ENCODE results near the gene NFIC.

Gene NFIC

GRCh38 chr19:3357992-3358688, 8.2 kb upstream of the NFIC start:
- H3K4me3 ChIP-seq (ENCODE audit: low read depth, low read length) = peak overlapping the region; percentile 61
- no peak for DNase-seq (ENCODE audit: low read depth)

DNA sequence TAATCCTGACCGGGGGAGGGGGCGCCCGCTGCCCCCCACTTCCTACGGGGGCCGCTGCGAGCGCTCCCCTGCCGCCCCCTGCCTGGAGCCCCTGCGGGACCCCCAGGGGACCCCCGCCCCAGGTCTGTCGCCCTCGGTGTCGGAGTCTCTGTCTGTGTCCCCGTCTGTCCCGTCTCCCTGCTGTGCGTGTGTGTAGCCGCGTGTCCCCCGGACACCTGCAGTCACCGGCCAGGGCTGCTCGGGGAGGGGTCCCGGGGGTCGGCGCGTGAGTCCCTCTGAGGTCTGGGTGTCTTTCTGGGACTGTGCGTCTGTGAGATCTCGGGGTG, 7.7 kb upstream of the NFIC start:
- peak overlapping the region; percentile 61 for H3K4me3 ChIP-seq (ENCODE audit: low read depth, low read length)

GRCh38 chr19:3359015-3359918, 7.1 kb upstream of the NFIC start:
- H3K4me3 ChIP-seq (ENCODE audit: low read depth, low read length) = peak overlapping the region; percentile 68
- no peak for DNase-seq (ENCODE audit: low read depth)

More for the DNA sequence above, 7.7 kb upstream of the NFIC start:
- no peak for DNase-seq (ENCODE audit: low read depth)

DNA sequence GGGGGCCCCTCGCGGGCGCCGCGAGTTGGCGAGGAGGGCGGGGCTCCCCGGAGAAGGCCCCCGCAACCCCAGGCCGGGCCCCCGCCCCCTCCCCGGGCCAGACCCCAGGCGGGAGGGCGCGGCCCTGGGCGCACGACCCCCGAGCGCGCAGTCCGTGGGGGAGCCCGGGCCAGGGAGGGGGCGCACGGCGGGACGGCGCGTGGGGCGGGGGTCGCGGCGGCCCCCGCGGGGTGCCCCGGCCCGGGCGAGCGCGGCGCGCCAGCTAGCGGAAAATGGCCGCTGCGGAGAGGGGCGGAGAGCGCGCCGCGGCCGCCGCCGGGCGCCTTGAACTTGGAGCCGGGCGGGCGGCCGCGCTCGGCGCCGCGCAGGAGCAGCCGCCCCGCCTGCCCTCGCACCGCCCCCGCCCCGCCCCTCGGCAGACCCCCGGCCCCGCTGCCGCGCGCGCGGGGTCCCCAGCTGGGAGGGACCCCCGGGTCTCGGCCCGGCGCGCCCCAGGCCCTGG, 6.4 kb upstream of the NFIC start:
- no peak for DNase-seq (ENCODE audit: low read depth)
- peak overlapping the region; percentile 77 for H3K4me3 ChIP-seq (ENCODE audit: low read depth, low read length)

DNA sequence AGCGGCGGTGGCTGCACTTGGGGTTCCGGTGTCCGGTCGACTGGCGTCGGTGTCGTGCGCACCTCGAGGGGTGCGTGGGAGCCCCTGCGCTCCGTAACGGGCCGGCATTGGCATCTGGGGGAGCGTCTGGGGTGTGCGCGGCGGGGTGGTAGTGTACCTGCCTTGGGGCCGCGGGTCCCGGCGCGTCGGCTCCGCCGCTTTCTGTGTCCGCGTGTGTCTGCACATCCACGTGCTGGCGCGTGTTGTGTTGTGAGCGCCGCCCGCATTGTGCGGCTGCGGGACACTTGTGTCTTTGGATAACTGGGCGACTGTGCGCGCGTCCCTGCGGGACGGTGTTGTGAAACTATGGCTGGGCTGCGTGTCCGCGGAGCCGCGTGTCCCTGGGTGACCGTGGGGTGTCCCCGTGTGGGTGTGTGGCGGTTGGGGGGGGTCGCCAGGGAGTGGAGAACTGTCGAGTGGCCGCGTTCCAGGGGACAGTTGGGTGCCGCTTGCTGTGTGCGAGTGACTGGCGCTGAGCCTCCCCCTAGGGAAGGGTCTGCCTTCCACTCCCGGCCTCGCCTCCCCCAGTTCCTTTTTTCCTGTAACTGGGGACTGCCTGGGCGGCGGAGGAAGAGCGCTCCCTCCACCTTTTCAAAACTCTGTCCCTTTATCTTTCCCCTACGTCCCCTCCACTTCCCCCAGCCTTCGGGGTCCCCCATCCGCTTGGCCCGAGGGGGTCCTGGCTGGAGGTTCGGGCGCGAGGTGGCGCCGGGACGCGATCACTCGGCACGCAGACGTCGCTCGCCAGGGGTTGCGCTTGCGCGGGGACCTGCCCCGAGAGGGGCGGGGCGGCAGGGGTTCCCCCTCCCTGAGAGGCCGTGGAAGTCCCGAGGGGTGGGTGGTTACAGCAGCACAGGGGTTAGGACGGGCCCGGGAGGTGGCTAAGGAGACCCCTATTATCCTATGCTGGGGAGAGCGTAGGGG, 5.7 kb upstream of the NFIC start:
- H3K4me3 ChIP-seq (ENCODE audit: low read depth, low read length) = peak overlapping the region; percentile 77
- DNase-seq (ENCODE audit: low read depth) = no peak

DNA sequence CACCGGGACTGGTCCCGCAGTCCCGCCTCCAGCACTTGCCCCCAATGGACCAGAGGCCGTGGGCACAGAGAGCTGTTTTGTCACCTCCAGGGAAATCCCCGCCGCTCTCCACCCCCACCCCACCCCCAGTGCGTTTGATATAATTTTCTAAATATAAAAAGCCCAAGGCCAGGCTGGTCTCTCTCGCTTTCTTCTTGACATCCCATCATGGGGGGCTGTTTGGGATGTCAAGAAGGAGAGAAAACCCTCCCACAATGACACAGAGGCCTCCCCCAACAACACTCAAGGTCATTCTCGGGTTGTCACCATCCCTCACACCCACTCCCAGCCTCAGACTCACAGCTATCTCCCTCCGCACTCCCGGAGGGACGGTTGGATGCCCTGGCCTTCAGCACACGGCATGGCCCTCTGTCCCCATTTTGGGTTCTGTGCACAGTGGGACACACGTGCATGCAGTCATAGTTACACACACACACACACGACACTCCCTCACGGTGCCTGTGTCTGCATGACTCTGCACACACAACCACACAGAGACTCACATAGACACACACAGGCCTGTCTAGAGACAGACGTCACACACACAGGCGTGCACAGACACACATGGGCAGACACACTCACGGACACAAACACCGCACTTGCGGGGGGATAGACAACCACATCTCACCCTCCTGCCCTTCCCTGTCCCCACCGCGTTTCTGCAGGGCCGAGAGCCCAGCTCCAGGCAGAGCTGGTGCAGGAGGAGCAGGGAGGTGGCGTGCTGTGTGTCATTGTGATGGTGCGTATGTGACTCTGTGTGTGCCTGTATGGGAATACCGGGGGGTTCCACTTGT, 4.8 kb upstream of the NFIC start:
- H3K4me3 ChIP-seq (ENCODE audit: low read depth, low read length) = peak overlapping the region; percentile 77
- no peak for DNase-seq (ENCODE audit: low read depth)

DNA sequence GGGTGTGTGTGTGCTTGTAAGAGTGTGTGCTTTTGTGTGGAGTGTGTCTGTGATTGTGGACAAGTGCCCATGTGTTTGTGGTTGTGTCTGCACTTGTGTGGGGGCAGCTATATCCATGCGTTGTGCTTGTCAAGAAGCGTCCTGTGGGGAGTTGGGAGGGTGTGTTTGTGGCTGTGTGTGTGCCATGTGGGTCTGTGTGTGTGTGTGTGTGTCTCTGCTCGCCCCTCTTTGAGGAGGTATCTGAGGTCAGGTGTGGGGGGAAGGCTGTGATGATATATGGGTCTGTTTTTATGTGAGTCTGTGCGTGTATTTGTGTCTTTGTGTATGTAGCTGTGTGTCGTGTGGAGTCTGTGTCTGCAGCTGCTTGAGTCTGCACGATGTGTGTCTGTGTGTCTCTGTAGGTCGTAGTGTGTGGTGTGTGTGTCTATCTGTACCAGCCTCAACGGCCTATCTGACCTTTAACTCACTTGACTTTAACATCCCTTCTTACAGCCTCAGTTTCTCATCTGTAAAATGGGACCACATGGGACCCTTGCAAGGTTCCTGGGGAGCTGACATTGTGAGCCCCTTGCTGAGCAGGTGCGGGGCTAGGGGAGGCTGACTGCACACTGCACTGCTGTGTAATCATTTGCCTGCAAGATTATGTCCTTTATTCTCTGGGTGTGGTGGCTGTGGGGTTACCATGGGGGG, 4.0 kb upstream of the NFIC start:
- DNase-seq (ENCODE audit: low read depth) = no peak
- no peak overlapping the region for H3K4me3 ChIP-seq (ENCODE audit: low read depth, low read length)

DNA sequence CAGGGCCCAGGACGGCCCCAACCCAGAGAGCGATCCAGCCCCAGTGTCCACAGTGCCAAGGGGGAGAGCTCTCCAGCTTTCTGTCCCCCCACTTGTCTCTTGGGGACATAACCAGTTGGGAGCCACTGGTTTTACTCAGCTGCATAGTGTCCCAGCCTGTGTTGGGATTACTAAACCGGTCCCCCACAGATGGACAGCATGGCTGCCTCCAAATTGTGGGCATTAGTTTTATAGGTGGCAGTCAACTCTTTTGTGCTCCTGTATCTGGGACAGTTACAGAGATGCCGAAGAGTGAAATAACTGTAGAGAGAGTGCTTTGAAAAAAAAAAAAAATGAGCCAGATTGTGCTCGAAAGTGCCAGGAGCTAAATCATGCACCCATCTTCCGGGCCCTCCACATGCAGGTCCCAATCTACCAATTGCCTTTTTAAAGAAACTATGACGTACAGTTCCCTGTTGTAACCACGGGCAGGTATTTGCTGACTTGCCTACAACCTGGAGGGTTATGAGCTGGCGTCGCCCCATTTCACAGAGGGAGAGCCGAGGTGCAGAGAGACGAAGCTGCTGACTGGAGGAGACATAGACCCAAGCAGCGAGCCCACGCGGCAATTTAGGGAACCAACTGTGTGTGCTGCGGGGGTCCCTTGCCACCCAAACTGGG, 2.4 kb upstream of the NFIC start:
- H3K4me3 ChIP-seq (ENCODE audit: low read depth, low read length) = no peak overlapping the region
- no peak for DNase-seq (ENCODE audit: low read depth)

- DNase-seq (ENCODE audit: low read depth) = no peak
- no peak overlapping the region for H3K4me3 ChIP-seq (ENCODE audit: low read depth, low read length)
Measured at GRCh38 chr19:3364501-3364858, 1.9 kb upstream of the NFIC start.

DNA sequence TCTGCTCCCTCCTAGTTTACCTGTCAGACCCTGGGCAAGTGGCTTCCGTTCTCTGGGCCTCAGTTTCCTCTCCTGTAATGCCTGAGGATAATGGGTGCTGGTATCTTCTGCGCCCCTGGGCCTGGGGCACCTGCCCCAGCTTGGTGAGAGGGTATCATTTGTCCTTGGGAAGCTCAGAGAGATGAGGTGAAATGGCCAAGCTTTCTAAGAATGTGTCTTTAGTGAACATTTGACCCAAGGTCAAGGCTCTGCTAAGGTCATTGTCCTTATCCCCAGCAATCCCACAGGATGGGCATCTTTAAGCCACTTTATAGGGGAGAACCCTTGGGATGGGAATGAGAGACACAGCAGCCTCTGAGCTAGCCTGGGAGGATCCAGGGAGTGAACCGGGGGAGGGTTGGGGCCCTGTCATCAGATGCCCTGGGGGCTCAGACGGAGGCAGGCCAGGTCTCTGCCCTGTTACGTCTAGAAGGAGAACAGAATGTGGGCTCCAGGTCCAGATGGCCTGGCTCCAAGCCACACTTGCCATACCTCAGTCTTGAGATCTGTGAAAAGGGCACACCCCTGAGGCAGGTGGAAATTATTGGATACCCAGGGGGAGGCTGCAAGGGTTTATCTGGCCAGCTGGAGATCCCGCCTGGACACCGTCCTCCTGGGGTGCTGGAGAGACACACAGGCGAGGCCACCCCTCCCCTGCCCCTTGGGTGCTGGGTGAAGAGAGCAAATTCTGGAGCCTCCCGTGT, 1.1 kb upstream of the NFIC start:
- DNase-seq (ENCODE audit: low read depth) = no peak
- peak overlapping the region; percentile 89 for H3K4me3 ChIP-seq (ENCODE audit: low read depth, low read length)

DNA sequence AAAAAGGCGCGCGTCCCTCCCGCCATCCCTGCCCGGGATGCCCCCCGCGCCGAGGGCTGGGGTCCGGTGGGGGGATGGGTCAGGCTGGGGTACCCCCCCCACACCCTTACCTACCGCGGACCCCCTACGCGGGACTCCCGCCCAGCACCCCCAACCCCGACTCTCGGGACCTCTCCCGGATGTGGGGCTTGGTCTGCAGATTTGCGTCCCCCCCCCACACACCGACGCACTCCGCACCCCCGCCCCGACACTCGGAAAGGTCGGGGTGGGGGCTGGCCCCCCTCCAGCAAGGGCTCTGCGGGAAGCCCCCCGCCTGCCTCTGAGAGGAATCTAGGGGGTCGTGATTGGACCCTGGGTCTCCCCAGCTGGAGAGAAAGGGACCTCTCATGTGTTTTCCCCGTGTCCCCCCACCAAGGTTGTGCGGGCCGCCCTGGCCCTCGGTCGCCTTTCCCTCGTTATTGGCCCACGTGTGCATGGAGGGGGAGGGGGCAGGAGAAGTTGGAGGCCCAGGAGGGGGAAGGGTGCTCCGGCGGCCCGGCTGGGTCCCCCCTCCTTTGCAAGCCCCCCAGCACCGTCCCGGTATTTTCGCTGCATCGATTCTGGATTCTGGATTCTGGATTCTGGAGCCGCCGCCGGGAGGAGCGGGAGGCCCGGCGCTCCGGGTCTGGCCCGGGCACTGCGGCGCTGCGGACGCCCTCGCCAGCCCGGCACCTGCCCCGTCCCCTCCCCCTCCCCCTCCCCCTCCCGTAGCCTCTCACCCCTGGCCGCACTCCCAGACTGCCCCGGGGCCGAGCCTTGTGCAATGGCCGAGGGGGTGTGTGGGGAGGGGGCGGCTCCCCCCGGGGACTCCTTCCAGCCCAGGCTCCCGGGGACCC, 607 bp downstream of the NFIC start:
- no peak for DNase-seq (ENCODE audit: low read depth)

DNA sequence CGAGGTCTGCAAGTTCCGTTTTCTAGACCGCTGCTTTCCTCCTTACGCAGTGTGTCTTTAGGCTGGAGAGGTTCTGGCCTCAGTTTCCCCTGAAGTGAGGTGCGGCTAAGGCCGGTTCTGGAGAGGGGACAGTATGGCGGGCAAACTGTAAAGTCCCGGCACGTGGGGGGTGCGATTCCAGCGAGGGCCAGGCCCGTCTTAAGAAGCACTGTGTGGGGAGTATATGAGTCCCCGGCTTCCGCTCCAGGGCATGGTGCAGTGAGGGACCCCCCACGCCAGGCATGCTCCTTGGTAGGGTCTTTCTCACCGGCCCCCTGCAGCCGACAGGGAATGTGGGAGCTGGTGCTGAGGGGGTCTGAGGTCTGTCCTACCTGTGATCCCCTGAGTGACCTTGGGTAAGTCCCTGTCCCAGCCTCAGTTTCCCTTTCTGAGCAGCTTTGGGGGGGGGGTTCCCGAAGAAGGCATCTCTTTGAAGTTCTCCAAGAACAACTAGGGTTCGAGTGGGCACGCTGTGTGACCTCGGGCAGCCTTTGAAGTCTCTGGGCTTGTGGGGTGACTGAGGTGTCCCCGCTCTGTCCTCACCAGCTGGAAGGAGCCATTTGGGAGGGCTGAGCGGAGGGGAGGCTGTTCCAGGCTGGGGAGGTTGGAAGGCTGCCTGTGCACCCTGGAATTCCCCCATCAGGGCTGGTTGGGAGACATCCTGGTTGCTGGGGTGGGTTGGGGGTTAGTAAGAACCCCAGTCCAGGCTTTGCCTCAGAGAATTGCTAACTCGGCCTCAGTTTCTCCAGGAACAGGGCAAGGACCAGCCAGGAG, 1.5 kb downstream of the NFIC start:
- peak overlapping the region; percentile 89 for H3K4me3 ChIP-seq (ENCODE audit: low read depth, low read length)
- no peak for DNase-seq (ENCODE audit: low read depth)

More for the DNA sequence above, 607 bp downstream of the NFIC start:
- H3K4me3 ChIP-seq (ENCODE audit: low read depth, low read length) = peak overlapping the region; percentile 89

GRCh38 chr19:3368441-3368795, 2.0 kb downstream of the NFIC start:
- DNase-seq (ENCODE audit: low read depth) = no peak
- peak overlapping the region; percentile 89 for H3K4me3 ChIP-seq (ENCODE audit: low read depth, low read length)

DNA sequence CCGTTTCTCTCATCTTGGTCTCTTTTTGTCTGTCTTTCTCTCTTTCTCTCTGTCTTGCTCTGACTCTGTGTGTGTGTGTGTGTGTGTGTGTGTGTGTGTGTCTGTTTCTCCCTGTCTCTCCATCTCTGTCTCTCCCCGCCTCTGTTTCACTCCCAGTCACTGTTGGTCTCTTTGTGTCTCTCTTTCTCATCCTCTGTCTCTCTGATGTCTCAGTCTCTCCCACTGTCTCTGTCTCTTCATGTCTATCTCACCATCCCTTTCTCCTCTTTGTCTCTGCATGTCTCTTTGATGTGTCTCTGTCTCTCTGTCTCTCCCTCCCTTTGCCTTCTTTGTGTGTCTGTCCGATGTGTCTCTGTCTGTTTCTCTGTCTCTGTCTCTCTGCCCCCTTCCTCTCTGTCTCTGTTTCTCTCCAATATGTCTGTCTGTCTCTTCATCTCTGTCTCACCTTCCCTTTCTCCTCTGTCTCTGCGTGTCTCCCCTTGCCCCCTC, 2.5 kb downstream of the NFIC start:
- peak overlapping the region; percentile 89 for H3K4me3 ChIP-seq (ENCODE audit: low read depth, low read length)

More for the DNA sequence above, 2.5 kb downstream of the NFIC start:
- no peak for DNase-seq (ENCODE audit: low read depth)

Measured in skeletal muscle cell (primary cell).